ENCODE measurements around the gene SGSM1.

Gene SGSM1

DNA sequence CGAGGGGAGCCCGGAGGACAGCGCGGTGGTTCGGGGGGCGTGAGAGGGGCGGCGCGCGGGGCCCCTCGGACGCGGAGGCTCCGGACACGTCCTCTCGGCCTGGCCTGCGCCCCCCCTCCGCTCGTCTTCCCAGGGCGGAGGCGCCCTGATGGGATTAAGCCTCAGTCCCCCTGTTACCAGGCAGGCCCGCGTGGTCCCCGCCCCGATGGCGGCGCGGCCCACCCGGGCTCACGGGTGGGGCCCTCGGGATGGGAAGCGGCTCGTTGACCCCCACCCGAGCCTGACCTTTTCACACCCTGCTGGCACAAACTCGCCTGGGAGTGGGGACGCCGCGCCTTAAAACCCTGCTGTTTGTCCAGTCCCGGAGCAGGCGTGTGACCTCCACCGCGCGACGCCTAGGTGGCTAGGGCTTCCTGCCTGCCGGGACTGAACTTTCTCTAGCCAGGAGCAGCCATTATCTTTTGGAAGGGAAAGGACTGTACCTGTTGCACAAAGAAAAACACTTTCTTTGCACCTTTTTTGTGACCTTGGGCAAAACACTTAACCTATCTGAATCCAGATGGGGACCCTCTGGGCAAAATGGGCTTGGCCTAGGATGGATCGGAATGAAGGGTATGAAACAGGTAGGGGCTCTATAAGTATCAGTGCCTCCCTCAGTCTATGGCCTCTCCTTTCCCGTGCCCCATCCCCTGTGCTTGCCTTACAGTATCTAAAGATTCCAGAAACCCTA is 147.5 kb downstream of the SGSM1 start:
- DNase-seq: no peak

DNA sequence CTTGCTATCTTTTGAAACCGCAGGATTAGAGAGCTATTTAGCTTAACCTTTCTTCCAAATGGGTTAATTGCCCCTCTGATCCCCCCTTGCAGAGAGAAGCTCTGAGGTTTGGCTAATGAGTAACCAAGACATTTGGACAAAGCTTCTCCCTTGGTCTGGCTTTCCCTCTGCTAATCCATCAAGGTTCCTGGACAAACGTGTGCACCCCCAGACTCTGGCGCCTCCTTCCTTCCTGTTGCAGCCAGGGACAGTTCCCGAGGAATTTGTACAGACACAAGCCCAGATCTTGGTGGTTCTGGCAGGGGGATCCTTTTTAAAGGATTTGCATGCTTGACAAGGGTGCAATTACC is 148.1 kb downstream of the SGSM1 start:
- no peak for DNase-seq

DNA sequence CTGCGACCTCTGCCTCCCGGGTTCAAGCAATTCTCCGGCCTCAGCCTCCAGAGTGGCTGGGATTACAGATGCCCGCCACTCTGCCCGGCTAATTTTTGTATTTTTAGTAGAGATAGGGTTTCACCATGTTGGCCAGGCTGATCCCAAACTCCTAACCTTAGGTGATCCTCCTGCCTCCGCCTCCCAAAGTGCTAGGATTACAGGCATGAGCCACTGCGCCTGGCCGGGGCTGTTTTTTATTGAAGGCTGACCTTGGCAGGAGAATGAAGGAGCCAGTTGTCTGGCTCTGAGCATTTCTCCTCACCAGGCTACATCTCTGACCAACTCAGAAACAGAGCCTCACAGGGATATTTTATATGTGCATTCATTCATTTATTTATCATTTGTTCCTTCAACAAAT is 148.8 kb downstream of the SGSM1 start:
- no peak for DNase-seq

DNA sequence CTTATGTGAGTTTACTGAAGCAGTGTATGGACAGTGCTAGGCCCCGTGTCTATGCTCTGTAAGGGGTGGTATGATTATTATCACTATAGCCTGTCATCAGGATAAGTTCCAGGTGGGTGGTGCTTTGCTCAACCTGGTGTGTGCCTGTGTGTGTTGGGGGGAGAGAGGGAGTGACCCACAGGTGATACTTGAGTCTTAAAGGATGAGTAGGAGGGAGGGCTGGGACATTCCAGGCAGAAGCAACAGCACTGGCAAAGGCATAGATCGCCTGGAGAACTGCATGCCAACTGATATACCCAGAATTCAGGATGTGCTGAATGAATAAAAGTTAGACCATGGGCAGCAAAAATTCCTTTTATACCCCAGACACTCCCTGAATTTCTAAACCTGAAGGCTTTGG is 151.0 kb downstream of the SGSM1 start:
- no peak for DNase-seq

DNA sequence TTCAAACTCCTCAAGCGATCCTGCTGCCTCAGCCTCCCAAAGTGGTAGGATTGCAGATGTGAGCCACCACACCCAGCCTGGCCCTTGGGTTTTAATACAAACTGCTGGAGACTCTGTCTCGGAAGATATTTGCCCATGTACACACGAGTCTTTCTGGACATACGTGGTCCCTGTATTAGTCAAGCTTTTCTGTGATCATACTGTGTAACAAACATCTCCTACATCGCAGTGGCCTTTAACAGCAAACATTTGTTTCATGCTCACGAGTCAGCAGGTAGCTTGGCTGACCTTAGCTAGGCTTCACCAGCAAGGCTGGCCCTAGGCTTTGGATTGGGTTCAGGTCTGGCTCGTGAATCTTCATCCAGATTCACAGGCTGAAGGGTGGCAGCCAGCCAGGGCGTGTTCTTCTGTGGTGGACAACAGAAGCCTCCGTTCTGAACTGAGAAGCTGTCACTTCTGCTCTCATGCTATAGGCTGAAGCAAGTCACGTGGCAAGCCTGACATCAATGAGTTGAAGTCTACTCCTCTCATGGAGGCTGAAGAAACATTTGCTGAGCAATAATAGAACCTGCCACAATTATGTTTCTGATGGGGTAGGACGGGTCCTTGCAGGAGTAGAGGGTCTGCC is 155.3 kb downstream of the SGSM1 start:
- no peak for DNase-seq

DNA sequence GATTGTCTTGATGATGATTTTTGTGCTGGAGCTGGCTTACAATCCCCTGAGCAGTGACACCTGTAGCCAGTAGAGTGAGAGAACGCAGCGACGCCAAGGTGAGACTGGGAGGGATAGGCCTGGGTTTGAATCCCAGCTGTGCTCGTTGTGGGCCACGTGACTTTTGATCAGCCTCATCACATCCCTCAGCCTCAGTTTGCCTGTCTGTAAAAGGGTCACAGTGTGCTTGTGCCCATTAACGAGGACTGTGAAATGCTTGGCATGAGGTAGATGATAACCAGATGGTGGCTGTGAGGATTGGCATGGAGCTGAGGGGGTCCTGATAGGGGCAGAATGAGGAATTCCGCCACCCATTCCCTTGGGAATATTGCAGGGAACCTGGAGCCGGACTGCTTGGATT is 156.1 kb downstream of the SGSM1 start:
- DNase-seq: no peak

DNA sequence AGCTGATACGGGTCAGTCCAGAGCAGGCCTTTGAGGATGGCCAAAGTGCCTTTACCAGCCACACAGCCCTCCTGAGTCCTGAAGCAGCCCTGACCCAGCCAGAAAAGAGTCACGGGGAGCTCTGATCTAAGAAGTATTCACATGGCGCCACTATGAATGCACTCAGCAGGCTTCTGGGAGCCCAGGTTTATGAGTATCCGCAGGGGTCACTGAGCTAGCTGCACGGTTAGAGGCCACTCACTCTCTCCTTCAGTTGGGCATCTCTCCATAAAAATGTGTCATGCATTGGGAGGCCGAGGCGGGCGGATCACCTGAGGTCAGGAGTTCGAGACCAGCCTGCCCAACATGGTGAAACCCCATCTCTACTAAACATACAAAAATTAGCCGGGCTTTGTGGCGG is 156.8 kb downstream of the SGSM1 start:
- DNase-seq: no peak

DNA sequence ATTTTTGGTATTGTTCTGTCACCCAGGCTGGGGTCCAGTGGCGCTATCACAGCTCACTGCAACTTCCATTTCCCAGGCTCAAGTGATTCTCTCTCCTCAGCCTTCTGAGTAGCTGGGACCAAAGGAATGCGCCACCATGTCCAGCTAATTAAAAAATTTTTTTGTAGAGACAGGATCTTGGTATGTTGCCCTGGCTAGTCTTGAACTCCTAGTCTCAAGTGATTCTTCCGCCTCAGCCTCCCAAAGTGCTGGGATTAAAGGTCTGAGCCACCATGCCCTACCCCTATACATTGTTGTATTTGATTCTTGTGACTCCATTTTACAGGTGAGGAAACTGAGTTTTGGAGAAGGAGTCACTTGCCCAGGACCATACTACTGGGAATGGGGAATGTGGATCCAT is 158.4 kb downstream of the SGSM1 start:
- DNase-seq: no peak

DNA sequence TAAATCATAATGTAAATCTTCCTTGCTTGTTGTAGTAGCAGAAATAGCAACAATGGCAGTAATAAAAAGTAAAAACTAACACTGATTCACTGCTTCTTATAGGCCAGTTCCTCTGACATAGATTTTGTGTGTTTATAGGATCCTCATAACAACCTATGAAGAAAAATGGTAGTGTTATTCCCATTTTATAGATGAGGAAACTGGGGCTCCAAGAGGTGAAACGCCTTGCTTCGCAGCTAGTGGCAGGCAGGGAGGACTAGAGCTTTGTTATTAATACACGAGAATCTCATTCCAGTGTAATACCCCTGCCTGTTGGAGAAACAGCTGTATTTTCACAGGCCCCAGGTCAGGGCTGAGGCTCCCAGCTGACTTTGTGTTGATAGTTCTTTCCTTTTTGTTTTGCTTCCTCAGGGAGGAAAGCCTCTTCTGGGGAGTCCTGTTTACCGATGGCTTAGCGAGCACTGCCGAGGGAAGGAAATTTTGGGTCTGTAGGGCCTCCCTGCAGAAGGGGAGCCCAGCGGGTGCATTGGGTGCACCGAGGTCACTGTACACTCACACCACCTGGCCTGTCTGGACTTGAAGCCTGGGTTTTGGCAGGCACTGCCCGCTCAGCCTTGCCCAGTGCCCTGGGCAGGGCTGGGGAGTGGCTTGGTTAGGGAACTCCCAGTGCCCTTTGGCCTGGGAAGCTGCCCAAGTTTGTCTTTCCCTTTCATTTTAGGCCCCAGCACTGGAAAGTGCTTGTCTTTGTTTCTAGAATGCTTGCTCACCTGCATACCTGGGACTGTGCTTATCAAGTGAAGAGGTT is 160.0 kb downstream of the SGSM1 start:
- DNase-seq: peak; percentile 11

DNA sequence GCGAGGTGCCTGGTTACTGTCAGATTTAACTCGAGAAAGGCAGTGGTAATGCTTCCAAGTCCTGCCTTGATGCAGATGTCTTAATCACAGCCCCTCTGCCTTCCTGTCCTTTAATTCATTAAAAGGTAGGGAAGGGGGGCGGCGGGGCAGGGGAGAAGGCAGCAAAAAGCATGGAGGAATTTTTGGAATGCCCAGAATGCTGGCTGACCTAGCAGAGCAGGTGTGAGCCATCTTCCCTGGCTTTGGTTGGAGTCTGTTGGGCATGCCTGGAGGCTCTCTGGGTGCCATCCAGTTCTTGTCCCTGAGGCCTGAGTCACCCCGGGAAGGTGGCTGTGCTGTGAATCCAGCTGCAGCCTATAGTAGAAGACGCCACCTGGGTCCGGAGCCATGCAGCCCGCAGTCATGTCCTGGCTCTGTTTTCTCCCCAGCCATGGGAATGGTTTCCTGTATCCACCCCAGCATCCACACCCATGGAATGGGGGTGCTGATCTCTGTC is 162.1 kb downstream of the SGSM1 start:
- DNase-seq: no peak

DNA sequence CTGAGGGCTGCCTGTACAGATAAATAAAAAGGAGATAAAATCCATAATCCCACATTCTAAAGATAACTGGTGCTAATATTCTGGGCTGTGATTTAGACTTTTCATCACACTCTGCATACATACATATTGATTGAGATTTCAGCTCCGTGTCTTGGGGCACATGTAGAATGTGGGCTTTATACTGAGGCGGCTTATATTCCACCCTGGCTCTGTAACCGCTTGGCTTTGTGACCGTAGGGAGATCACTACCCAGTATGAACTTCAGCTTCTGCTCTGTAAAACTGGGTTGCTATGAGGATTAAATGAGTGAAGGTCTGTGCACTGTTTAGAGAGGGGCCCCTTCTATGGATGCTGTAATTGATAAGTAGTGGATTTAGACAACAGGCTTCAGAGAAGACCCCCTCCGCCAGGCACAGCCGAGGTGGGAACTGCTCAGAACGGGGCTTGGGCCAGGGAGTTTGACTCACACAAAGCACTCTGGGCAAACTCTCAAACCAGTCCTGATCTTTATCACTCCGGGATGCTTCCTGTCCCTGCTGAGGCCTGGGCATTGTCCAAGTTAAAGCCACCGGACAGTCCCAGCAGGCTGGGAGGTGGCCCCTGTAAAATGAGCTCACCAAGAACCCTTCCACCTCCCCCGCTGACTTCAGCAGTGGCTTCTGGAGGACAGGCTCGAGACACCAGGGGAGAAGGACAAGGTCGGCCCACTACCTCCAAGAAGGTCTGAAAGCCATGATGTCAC is 163.7 kb downstream of the SGSM1 start:
- DNase-seq: no peak

DNA sequence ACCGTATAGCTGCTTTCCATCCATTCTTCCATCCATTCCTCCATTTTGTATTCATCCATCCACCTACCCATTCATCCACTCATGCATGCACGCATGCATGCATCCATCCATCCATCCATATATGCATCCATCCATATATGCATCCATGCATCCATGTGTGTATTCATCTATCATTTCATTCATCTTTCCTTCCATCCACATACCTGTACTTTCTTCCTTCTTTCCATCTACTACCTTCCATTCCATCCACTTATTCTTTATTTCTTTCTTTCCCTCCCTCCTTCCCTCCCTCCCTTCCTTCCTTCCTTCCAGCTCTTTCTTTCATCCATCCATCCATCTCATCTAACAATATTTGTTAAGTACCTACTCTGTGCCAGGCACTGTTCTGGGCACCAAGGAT is 166.4 kb downstream of the SGSM1 start:
- DNase-seq: no peak

DNA sequence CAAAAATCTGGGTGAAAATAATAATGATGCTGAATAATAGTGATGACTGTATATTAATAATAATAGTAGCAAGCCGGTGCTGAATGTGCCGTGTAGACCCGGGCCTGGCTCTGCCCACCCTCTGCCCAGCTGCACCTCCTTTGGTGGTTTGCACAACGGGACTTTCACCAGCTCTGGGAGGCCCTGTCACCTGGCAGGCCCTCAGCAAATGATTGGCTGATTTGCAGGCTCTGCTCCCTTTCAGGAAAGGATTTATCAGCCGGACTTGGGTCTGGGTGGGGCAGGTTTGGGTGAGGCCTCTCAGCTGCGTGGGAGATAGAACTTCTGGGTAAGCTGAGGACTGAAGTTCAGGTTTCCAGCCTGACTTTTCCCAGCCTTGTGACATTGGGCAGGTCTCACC is 167.9 kb downstream of the SGSM1 start:
- no peak for DNase-seq

DNA sequence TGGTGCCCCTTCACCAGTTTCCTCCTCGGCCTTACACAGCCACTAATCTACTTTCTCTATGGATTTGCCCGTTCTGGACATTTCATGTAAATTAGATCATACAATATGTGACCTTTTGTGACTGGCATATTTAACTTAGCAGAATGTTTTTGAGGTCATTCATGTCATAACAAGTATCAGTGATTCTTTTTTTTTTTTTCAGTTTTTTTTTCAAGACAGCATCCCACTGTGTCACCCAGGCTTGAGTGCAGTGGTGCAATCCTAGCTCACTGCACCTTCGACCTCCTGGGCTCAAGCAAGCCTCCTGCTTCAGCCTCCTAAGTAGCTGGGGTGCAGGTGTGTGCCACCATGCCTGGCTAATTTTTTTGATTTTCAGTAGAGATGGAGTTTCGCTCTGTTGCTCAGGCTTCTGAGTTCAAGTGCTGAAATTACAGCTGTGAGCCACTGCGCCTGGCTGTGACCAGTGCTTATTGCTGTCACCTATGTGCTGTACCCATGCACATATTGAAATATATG is 169.2 kb downstream of the SGSM1 start:
- no peak for DNase-seq

DNA sequence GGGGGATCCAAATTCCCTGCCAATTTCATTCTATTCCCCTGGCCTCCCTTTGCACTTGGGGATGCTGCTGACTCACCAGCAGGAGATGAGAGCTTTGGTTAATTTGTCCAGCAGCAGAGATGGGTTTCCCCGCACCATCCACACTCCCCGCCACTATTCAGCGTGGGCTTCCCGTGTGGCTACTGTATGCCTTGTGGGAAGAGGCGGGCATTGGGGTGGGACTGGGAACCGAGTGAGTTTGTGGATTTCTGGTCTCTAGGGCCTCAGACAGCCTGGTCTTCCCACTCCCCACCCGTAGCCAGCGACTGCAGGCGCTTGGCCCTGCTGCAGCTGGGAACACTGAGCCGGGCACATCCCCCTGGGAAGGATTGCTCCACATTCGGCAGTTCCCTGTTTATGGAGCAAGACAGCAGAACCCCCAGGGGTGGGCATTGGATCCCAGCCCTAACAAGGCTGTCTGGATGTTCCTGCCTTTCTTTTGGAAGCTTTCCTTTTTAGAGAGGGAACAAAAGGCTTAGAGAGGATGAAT is 169.9 kb downstream of the SGSM1 start:
- no peak for DNase-seq

DNA sequence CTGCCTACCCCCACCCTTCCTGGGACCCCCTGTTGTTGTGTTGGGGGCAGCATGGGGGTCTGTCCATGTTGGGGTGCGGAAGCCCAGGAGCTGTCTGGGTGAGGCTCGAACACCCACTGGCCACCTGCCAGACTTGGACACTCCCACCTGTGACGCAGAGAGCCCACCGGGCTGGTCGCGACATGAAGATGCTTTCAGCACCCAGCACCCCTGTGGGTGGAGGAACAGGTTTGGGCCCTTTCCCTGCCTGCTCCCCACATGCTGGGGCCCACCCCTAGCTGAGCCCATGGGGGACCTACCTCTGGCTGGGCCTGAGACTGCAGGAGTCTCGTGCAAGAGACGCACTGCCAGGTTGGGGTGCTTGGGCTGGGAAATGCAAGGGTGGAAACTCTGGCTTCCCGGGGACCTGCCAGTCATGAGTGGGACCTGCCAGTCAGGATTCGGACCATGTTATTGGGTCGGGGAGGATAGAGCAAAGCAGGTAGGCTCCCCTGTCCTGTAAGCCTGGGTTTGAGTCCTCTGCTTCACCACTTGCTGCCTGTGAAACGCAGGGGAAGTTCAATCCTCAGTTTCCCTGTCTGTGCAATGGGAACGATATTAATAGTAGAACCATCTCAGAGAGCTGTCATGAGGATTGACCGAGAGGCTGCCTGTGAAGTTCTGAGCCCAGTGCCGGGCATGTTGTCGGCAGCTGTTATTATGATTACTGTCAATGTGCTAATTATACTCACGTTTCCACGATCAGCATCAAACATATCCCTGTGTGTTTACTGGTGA is 170.6 kb downstream of the SGSM1 start:
- no peak for DNase-seq

Measured in suppressor macrophage treated with lipopolysaccharide for 4 hours (primary cell).